HCEC 1CT (cell line): ENCODE measurements around the gene KIF12.

Experiments used
- DNase-seq: peaks from one replicate; pipeline ENCODE4 v3.0.0-alpha.2; 2017

The KIF12 gene

DNA sequence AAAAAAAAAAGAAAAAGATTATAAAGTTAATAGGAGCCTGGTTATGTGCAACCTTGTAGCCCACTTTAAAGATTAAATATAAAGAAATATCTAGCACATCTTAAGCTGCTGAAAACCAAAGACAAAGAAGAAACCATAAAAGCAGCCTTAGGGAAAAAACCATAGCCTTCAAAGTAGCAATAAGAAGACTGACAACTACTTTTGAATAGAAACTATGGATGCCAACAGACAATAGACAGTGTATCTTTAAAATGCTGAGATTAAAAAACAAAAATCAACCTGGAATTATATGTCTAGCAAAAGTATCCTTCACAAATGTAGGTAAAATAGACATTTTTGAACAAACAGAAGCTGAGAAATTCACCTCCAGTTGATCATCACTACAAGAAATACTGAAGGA lies 3.4 kb upstream of the KIF12 start:
- DNase-seq = no peak

DNA sequence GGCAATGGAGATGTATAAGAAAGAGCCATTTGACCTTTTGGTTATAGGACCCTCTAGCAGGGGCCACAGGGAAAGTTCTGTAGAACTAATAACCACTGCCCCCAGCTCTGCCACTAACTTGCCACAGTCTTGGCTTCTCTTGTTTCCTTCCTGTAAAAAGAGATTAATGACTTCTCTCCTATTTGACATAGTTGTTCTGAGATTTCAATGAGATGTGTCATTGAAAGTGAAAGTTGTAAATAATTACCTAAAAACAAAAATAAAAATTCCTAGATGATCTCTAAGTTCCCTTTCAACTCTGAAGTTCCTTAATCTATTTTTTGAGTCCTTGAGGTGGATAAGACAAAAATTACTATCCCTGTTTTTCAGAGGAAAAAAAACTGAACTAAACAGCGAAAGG lies 1.4 kb upstream of the KIF12 start:
- DNase-seq = no peak

DNA sequence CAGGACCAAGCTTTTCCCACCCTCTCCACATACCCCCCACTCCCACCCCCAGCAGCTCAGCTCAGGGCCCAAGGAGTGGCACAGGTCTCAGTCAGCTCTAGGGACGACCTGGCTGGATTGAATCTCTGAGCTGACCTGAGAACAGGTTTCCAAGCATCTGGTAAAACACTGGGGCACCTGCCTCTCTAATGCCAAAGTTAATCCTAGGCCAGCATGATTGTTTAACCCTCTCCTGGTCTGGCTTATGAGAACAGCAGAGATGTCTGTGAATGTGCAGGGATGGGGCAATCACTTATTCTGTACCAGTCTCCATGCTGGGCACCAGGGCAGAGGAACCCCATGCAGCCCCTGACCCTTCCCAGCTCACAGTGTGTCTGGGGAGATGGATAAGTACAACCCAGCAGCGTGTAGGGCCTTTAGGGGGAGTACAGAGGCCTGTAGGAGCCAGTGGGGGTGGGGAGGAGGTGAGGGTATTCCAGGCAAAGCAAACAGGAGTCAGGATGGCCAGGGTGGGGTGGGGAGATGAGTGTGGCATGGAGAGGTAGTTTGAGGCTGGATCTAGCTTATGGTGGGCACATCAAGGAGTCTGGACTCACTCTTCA lies 678 bp upstream of the KIF12 start:
- no peak for DNase-seq

DNA sequence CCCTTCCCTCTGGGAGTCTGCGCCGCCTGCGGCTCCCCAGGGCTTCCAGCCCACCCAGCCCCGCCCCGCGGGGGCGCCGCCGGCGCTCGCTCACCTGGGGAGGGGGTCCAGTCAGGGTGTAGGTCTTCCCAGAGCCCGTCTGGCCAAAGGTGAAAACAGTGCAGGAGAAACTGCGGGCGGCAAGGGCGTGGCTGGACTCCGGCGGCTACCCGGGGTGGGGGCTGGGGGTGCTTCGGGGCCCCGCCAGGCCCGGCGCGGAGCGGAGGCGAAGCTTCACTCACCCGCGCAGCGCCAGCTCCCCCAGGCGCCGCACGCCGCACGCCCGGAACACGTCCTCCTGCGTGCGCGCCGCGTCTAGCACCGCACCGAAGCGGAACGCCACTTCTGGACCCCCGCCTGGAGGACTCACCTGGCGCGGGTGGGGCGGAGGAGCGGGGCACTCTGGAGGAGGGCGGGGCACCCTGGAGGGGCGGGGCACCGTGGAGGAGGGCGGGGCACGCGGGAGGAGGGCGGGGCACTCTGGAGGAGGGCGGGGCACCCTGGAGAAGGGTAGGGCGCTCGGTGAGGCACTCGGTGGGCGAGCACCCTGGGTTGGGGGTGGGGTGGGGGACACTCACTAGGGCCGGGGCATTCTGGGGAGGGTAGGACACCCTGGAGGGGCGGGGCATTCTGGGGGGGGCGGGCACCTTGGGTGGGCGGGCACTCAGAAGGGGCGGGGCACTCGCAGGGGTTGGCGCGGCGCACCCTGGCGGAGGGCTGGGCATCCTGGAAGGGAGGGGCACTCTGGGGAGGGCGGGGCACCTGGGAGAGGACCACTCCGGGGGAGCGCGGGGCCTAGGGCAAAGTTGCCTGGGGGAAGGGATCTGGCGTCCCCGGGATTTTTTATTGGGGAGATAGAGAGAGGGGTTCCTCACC lies 814 bp downstream of the KIF12 start:
- no peak for DNase-seq

DNA sequence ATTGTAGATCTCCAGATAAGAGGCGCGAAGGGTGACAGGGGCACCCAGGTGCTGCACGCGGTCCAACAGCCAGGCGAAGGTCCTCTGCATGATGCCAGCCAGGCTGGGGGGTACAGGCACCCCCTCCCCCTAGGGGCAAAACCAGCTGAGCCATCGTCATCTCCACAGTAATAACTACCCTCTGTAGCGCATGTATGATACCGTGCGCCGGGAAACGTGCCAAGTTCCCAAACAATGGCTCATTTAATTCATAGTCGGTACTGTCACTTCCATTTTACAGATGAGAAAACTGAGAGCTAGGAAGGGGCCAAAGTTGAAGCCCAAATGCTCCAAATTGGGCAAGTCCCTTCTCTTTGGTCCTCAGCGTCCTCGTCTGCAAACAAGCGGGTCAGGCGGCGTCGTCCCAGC lies 1.5 kb downstream of the KIF12 start:
- DNase-seq = no peak

DNA sequence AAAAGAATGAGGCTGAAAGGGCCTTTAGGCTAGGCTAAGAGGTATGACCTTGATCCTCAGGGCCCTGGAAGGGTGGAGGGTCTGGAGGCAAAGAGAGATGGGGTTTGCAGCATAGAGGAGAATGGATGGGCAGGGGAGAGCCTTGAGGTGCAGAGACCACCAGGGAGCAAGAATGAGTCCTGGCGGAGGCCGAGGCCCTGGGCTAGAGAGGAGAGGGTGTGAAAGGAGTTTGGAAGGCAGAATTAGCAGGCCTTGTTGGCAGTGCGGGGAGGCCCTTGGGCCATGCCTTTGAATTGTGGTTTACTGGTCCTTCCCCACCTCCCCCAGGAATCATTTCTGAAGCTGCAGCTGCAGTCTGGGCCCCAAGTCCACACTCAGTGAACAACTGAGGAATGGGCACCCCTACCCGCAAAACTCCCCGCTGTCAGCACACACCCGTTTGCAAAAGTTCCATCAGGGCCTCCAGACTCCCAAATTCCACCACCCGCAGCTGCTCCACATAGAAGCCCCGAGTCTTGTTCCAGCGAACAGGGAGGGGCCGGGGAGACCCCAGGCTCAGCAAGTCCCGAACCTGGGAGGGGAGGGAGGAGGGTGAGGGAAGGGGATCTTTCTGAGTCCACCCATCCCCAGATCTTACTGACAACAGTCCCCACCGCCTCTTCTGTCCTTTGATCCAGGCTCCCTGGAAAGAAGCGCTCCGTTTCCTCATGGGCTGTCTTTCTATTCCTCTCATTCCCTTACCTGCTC lies 2.1 kb downstream of the KIF12 start:
- DNase-seq = no peak

DNA sequence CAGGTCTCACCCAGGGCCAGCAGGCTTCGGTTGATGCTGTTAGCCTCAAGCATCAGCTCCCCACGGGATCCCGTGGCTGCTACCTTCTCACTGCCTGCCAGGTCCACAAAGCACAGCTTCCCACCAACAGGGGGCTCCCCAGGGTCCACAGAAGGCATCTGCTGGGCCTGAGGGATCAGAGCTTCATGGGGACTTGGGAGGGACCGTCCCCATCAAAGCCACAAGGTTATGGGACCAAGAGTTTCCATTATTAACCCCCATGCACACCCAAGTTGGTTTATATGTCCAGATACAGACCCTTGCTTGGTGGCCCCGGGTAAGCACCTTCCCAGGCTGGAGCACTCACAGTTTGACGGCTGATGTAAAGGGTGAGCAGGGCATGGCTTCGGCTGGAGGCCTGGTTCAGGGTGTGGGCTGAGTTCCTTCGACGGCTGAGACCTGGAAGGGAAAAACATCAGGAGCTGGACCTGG lies 3.0 kb downstream of the KIF12 start:
- no peak for DNase-seq

DNA sequence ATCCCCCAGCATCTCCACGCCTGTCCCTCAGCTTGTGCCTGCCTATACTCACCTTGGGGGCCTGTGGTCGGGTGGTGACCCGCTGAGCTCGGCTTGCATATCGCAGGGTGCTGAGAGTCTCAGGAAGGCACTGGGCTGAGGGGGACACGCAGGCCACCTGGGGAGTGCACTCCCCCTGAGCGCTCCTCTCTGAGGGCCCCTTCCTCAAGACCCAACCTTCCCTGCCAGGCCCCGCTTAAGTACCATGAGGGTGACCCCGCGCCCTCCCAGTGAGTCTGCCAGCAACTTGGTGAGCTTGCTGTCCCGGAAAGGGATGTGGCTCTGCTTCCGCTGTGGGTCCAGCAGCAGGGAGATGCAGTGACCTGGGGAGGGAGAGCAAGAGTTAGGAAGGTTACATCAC lies 4.1 kb downstream of the KIF12 start:
- DNase-seq = no peak

DNA sequence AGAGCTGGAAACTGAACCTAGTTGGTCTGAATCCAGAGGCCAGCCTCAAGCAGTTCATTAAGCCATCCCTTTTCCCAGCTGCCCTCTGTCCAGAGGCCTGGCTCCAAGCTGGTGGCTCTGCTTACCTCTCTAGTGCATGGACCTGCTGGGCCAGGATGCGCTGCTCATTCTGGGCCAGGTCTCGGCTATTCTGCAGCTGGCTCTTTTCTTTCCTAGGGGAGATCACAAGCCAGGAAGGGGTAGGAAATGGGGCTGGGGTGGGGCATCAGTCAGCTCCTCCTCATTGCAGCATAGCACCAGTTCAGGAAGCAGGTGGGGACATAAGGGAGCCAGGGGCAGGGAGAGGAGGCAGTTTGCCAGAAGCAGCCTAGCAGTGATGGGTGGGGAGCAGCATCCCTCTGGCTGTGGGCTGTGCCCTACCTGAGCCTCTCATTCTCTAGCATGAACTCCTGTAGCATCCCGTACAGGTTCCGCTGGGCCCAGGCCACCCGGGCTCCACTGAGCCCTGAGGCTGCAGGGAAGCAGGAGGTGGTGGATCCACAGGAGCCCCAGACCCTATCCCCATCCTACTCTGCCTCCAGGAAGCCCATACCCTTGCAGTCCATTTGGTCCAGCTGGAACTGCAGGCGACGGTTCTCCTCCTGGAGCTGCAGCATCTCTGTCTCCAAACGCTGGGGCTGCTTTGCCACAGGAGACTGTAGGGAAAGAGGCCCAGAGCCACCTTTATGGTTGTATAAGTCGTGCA lies 5.2 kb downstream of the KIF12 start:
- no peak for DNase-seq

DNA sequence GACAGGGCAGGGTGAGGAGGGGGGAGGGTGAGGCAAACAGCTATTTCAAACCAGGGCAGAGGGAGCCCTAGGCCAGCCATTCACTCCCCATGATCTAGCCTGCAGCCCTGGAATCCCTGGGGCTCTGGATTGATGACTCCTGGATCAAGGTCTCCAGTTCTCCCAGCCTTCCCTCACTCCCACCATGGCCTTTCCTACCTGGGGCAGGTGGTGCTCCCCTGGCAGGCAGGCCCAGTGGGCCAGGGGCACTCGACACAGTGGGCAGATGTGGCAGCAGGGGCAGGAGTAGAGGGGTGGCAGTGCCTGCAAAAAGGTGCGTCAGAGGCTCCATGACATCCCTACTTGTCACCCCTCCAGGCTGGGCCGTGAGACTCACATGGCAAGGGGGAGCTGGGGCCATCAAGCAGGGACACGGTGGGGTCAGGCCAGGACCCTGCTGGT lies 6.0 kb downstream of the KIF12 start:
- DNase-seq = no peak

DNA sequence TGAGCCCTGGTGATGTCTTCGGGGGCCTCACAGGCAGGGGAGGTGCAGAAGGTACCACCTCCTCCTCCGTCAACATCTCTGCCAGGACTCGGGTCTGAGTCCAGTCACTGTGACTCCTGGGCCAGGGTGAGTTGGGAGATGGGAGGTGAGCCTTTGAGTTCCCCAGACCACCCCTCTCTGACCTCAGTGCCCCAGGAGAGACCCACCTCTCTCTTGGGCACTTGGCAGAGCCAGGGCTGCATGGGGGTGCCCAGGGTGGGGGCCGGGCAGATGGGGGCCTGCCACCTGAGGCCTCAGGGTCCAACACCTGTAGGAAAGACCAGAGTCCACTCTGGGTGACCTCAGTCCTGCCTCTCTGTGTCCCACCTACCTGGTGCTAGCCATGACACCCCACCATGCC lies 6.8 kb downstream of the KIF12 start:
- no peak for DNase-seq

DNA sequence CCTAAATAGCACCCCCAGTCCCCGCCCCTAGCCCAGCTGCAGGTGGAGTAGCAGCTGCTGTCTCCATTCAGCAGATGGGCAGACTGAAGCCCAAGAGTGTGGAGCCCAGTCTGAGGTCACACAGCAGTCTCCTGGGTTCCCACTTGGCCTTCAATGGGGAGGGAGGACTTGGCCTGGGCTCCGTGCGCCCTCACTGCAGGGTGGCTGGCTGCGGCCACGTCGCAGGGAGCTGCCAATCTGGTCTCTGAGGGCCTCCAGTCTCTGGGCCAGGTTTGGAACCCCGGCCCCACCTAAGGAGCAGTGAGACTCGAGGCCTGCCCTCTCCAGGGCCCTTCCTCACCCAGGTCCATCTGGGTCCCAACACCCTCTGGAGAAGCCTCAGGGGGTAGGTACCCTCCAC lies 7.4 kb downstream of the KIF12 start:
- DNase-seq = no peak

DNA sequence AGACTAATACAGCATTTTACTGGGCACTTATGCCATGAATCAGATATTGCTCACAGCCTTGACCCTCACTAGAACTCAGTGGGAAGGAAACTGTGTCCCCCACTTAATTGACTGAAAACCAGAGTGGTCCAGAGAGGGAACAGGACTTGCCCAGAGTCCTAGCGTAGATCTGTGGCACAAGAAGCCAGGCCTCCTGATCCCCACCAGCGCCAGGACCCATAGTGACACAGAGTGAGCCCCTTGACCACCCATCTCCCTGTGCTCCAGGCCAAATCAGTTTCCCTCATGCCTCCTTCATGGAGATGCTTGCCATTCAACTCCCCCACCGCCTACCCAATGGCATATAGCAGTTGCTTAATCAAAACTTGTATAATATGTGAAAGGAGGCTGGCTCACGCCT lies 8.3 kb downstream of the KIF12 start:
- DNase-seq = no peak

DNA sequence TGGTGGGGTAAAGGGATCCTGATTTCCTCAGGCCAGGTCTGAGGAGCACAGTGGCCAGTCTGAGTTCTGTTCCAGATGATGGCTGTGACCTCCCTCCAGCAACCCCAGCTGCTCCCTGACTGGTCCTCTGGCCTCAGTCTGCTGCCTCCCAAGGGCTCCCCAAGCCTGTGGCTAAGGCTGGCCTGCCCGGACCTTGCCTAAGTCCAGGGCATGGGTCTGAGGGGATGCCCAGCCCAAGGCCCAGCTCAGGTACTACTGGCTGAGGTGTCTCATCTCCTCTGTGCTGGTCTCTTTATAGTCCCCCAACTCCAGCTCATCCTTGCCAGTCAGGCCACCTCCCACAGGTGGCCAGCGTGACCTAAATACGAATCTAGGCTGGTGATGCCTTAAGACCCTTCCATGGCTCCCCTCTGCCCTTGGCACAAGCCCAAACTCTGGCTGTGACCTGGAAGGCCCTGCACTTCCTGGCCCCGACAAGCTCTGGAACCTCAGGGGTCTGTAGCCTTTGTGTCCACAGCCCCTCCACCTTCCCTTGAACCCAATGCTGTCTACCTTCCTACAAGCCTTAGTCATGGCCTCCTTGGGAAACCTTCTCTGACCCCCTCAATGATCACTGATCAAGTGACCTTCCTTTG lies 9.8 kb downstream of the KIF12 start:
- DNase-seq = no peak

DNA sequence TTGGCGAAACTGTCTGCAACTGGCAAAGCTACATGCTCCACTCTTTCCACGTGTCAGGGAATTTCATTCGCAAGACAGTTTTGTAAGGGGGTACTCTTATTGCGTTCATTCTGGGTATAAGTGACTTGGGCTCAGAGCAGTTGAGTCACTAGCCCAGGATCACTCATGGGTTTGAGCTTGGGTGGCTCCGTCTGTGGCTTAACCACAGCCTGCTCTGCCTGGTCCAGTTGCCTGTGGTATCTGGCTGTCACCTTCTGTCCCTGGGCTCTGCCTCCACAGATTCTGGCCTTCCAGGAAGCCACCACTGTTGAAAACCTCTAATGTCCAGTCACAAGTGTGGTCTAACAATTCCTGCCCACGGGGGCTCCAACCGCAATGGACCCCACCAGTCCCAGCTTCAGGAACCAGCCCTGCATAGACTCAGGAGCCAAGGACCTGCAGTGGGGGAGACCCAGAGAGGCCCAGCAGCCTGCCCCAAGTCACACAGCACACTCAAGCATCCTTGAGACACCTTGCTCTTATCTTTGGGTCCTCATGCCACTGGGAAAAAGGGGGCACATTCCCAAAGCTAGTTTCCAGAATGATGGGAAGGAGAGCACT lies 10.4 kb downstream of the KIF12 start:
- no peak for DNase-seq

DNA sequence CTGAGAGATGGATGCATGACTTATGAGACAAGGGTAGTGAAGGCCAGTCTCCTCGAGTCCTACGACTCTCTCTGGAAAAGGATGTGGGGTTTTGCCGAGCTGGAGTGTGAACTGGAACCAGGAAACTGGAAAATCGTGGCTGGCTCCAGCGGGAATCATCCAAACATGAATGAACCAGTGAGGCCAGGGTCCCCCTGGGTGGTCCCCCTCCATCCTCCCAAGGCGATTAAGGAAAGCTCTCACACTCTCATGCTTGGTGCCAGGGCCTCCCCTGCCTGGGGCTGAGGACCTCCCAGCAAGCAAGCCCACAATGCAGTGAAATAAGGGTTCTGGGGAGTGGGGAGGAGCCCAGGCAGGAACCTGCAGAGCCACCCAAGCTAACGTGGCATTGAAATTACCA lies 11.4 kb downstream of the KIF12 start:
- no peak for DNase-seq

DNA sequence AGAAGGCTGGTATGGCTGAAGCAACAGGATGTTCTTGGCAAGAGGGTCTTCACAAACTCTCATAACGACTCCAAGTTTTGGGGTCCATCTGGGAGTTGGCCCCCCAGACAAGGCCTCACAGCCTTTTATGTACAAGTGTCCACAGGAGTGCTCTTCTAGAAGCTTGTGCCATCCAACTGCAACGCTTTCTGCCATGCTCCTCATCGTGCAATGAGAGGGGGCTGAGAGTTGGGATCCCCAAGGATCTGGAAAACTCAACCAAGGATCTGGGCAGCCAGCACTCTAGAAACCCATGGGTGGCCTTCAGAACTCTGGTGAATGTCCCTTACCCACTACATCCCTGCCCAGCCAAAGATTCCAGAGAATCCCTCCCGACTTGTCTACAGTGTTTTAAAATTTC lies 12.5 kb downstream of the KIF12 start:
- DNase-seq = no peak

DNA sequence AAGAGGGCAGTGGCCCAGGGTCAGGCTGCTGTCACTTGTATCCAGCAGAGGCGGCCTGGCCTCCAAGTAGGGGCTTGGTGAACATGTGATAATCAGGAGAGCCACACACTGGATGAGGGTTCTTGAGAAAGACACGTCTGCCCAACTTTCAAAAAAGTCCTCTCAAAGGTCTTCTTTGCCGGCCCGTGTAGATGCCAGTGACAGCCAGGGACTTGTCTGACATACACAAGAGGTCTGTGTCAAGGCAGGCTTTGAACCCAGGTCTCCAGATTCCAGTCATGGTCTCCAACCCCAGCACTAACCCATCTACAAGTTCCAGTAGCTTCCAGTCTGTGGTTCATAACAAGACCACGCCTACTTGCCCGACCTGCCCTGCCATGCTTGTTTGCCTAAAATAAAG lies 13.1 kb downstream of the KIF12 start:
- DNase-seq = no peak

DNA sequence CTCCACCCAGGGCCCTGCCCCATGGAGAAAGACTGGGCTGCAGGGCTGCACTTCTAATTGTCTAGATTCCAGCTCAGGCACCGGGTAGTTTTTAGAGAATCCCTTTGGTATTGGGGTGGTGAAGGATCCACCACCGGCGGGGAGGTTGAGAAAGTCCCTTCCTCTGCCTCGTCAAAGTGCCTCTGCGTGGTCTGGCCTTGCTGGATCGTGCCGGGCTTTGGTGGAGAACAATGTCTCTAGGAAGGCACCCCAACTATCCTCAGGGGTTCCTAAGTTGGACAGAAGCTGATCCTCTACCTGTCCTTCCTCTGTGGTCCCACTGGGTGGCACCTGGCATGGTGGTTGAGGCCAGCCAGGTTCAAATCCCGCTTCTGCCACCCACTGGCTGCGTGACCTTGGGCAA lies 13.7 kb downstream of the KIF12 start:
- DNase-seq = no peak

DNA sequence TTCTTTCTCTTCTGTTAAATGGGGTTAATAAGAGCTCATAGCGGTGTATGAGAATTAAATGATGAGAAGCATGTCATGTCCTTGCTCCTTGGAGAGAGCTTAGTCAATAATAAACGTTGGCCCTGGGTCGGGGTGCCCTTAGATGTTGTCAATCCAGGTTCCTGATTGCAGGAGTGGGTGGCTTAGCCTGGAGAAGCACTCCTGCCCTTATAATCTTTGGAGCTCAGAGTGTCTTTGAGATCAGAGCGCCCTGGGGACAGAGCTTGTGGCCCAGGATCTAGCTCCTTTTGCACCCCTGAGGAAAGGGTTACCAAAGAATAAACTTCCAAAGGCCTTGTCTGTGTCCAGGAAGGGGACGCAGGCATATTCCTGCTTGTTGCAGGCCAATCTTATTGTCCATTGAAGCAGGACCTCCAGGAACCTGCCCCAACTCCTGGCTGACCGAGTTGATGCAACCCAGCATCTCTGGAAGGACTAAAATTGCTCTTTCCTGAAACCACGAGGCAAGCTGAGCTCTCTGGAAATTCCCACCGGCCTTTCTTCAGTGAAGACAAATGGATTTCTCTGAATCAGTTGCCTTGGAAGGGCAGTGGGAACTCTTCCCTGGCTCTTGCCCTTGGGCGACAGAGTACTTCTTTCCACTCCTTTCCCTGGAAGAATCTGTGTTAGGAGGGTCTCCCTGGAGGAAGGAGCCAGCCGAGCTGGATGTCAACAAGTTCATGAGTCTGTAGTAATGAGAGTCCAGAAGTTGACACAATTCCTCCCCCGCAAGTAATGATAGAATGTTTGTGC lies 14.6 kb downstream of the KIF12 start:
- DNase-seq = no peak

DNA sequence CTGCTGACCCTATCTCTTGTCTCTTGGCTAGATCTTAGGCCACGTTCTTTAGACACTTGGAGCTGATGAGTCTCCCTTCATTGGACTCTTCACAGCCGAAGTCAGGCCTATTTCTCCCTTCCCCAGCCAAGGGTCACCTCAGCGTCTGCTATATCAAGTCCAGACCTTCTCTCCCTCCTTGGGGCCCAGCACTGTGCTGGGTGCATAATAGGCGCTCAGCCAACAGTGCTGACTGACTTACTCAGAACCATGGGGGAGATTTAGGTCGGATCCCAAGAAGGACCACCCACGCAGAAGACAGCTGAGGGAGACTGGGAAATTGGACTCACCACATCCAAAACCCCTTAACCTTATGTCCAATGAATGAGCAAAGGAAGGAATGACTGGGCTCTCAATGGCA lies 15.4 kb downstream of the KIF12 start:
- no peak for DNase-seq
